Measurements from ENCODE around the gene DNAH5.

DNA sequence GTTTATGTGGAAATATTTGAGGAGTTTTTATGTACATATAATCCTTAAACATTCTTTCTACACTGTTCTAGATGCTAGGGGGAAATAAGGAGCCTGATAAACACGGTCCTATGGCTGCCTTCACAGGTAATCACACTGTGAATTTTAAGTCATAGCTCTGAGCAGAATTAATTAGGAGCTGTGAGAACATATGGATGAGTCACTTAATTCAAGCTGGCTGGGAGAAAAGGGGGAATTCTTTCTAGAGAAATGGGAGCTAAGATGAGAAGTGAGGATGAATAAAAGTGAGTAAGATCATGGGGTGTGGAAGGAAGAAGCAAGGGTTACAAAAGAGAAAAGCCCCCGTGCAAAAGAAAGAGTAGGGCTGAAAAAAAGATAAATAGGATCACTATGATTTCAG is 290.8 kb downstream of the DNAH5 start:
- TF ChIP-seq POLR2A (IDR thresholded peaks at IDR 0.05) (no peak), POLR2AphosphoS5 (IDR thresholded peaks at IDR 0.05) (no peak)
- TF ChIP-seq, protein P1, sequence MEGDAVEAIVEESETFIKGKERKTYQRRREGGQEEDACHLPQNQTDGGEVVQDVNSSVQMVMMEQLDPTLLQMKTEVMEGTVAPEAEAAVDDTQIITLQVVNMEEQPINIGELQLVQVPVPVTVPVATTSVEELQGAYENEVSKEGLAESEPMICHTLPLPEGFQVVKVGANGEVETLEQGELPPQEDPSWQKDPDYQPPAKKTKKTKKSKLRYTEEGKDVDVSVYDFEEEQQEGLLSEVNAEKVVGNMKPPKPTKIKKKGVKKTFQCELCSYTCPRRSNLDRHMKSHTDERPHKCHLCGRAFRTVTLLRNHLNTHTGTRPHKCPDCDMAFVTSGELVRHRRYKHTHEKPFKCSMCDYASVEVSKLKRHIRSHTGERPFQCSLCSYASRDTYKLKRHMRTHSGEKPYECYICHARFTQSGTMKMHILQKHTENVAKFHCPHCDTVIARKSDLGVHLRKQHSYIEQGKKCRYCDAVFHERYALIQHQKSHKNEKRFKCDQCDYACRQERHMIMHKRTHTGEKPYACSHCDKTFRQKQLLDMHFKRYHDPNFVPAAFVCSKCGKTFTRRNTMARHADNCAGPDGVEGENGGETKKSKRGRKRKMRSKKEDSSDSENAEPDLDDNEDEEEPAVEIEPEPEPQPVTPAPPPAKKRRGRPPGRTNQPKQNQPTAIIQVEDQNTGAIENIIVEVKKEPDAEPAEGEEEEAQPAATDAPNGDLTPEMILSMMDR (IDR thresholded peaks at IDR 0.05), result no peak
